Measurements from ENCODE around the gene NCOA7.

- TF ChIP-seq CTCF (IDR thresholded peaks at IDR 0.05) (no peak), ZFX (IDR thresholded peaks at IDR 0.05; ENCODE audit: borderline replicate concordance) (no peak)
These were observed 24.5 kb downstream of the NCOA7 start for GRCh38 chr6:125815080-125815910.

Data from 22Rv1 (cell line).